Activated naive CD4-positive, alpha-beta T cell treated with anti-CD3 and anti-CD28 coated beads, Interleukin-2, amount 50 U/mL, for 24 hours (primary cell): Measurements from ENCODE around the gene CHL1.

Source experiments
- H3K27ac Mint-ChIP-seq: one replicate; pipeline ENCODE4 v1.8.0; 2021; ENCODE audit warnings: mild to moderate bottlenecking, mixed read lengths
- H3K27me3 Mint-ChIP-seq: one replicate; pipeline ENCODE4 v1.8.0; 2021; ENCODE audit warnings: mixed read lengths
- H3K36me3 Mint-ChIP-seq: one replicate; pipeline ENCODE4 v1.8.0; 2021; ENCODE audit warnings: mixed read lengths
- H3K4me1 Mint-ChIP-seq: one replicate; pipeline ENCODE4 v1.8.0; 2021; ENCODE audit warnings: mixed read lengths
- H3K4me3 Mint-ChIP-seq: one replicate; pipeline ENCODE4 v1.8.0; 2021; ENCODE audit warnings: mild to moderate bottlenecking, mixed read lengths
- H3K9me3 Mint-ChIP-seq: one replicate; pipeline ENCODE4 v1.8.0; 2021; ENCODE audit warnings: mixed read lengths

The CHL1 gene

DNA sequence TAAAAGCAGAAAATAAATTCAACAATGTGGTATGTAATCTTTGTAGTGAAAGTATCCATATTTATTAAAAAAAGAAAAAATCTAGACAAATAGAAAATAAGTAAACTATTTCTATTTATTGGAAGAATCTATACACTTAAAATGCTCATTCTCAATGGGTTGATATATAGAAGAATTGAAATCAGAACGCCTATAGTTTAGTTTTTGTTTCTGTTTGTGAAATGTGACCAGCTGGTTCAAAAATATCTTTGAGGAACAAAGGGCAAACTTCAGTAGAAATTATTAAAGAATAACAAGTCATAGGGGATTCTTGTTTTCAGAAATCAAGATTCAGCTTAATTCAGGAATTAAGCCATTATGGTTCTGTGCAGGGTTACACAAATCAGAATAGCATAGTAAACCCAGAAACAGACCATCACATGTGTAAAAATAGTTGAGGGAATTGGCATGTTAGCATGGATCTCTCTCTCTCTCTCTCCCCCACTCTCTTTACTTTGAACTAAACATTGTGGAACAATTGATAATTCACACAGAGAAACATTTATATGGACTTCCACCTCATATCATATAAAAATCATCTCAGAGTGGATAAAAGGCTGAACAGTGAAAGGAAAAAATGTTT, 134.0 kb downstream of the CHL1 start:
- Mint-ChIP-seq H3K27ac (no peak overlapping the region), H3K4me3 (no peak overlapping the region), H3K9me3 (no peaks in the 10 kb centered on the region), H3K27me3 (no peaks in the 10 kb centered on the region), H3K36me3 (no peaks in the 10 kb centered on the region), H3K4me1 (no peaks in the 10 kb centered on the region)

DNA sequence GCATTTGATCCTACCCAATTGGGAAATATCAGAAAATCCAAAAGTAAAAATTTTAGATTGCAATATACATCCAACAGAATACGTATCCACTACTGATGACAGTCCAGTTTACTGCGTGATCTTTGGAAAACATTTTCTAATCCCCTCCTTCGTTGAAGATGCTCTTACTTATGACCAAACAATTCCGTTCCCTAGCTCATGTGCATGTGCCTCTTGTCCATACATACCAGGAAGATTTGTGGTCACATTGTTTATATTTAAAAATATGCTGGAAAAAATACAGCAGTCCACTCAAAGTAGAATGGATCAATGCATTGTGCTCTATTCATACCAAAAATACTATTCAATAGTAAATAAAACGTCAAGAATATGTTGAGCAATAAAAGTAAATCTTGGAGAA, 135.3 kb downstream of the CHL1 start:
- Mint-ChIP-seq H3K27ac (no peak overlapping the region), H3K4me3 (no peak overlapping the region), H3K4me1 (no peaks in the 10 kb centered on the region), H3K9me3 (no peaks in the 10 kb centered on the region), H3K36me3 (no peaks in the 10 kb centered on the region), H3K27me3 (no peaks in the 10 kb centered on the region)

DNA sequence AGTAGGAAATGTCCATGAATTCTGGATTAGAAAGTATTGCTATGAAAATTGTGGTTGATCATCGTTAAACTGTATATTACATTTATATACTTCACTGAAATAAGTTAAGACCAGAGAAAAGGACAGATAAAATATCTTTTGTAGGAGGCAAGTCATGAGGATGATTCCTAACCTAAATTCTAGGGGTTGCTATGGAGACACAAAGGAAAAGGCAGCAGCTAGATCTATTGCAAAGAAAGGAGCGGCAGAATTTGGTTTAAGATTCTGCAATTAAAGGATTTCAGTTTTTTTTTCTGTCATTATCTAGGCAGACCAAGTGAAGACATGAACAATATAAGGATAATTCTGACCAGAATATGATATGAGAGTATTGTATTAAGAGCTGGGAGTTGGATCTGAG, 136.1 kb downstream of the CHL1 start:
- Mint-ChIP-seq H3K27me3 (no peaks in the 10 kb centered on the region), H3K27ac (no peak overlapping the region), H3K36me3 (no peaks in the 10 kb centered on the region), H3K9me3 (no peaks in the 10 kb centered on the region), H3K4me3 (no peak overlapping the region), H3K4me1 (no peaks in the 10 kb centered on the region)

DNA sequence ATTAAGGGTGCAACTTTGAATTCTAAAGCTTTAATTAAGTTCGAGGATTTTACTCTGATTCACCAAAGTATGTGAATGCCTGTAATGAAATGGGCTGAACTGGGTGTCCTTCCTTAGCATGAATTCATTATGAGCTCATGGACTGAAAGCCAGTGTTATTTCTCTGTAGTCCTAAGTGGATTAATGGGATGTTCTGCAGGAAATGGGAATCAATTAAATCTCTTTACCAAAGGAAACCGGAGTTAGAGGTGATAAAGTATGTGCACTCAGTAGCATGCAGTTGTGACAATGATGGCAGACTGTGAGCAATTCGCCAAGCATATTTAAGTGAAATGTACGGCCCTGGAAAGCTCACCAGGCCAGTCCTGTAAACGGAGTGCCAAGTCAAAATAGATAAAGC, 138.7 kb downstream of the CHL1 start:
- Mint-ChIP-seq H3K27ac (no peak overlapping the region), H3K27me3 (no peaks in the 10 kb centered on the region), H3K9me3 (no peaks in the 10 kb centered on the region), H3K4me3 (no peak overlapping the region), H3K36me3 (no peaks in the 10 kb centered on the region), H3K4me1 (no peaks in the 10 kb centered on the region)

DNA sequence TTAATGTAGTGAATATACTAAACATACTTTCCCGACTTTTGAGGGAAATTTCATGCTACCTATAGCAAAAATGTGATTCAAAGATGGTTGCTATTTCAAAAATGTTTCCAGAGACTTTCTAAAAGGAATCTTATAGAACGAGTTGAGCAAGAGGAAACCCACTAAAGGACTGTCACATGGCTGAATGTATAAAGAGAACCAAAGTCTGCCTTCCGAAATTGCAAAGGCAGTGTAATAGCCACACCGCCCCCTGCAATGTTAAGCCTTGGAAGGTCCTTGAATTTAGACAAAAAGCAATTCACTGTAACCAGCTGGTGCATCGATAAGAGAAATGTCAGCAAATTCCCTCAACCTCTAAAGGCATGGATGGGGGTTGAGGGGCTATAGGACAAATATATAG, 142.8 kb downstream of the CHL1 start:
- H3K4me3 Mint-ChIP-seq, result no peak overlapping the region
- H3K9me3 Mint-ChIP-seq, result no peaks in the 10 kb centered on the region
- no peaks in the 10 kb centered on the region for H3K27me3 Mint-ChIP-seq
- no peak overlapping the region for H3K27ac Mint-ChIP-seq
- H3K4me1 Mint-ChIP-seq, result no peaks in the 10 kb centered on the region
- no peaks in the 10 kb centered on the region for H3K36me3 Mint-ChIP-seq

DNA sequence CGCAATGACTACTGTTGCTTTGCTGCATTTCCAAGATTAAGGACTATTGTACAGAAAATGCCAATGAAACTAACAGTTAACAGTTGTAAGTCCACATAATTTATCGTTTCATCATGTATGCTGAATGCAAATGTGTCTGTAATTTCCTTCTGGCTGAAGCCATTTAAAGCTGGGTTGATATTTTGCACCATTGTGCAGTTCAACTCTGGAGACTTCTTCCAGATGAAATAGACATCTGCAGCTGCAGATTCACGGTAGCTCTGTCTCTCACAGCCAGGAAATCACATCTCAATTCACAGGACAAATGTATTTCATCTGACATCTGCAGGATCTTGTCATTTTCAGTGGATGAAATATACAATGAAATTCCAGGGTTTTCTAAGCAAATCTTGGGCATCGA, 145.4 kb downstream of the CHL1 start:
- H3K27me3 Mint-ChIP-seq, result no peaks in the 10 kb centered on the region
- no peak overlapping the region for H3K4me3 Mint-ChIP-seq
- no peaks in the 10 kb centered on the region for H3K9me3 Mint-ChIP-seq
- H3K27ac Mint-ChIP-seq, result no peak overlapping the region
- H3K36me3 Mint-ChIP-seq, result no peaks in the 10 kb centered on the region
- H3K4me1 Mint-ChIP-seq, result no peaks in the 10 kb centered on the region

DNA sequence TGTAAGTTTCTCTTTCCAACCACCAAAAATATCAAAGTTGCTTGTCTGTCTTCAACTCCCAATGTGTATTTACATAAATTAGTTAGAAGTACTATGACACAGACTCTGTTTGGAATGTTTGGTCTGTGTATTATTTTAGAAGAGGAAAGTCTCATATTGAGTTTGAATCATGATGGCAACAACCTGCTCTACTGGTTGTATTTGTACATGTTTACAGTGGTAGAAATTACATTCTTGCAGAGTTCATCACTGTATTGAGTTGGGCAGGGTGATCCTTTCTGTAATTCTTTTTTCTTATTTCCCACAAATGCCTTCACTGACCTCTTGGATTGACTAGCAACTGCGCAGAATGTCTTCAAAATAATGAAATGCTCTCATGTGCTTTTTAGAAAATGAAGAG, 149.6 kb downstream of the CHL1 start:
- H3K4me1 Mint-ChIP-seq, result no peaks in the 10 kb centered on the region
- no peaks in the 10 kb centered on the region for H3K36me3 Mint-ChIP-seq

DNA sequence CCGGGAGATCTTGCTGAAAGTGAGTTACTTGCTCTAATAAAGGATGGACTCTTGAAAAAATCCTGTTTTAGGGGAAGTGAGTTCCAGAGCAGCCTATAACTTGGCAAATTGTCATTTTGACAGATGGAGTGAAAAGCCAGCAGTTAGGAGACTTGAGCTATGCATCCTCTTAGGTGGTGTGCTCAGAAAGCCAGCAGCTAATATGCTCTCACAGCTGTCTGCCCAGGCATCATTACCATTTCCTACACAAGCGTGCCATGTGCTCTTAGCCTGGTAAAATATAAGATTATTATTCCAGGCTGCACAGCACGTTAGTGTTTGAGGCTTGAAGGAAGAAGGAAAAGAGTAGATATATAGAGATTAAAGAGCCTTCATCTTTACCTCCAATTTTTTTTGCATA, 151.0 kb downstream of the CHL1 start:
- H3K4me3 Mint-ChIP-seq, result no peak overlapping the region
- no peak overlapping the region for H3K27ac Mint-ChIP-seq
- H3K36me3 Mint-ChIP-seq, result no peaks in the 10 kb centered on the region
- H3K9me3 Mint-ChIP-seq, result no peaks in the 10 kb centered on the region
- no peaks in the 10 kb centered on the region for H3K27me3 Mint-ChIP-seq
- no peaks in the 10 kb centered on the region for H3K4me1 Mint-ChIP-seq

More for the DNA sequence above, 149.6 kb downstream of the CHL1 start:
- Mint-ChIP-seq H3K27ac (no peak overlapping the region), H3K9me3 (no peaks in the 10 kb centered on the region), H3K27me3 (no peaks in the 10 kb centered on the region), H3K4me3 (no peak overlapping the region)

DNA sequence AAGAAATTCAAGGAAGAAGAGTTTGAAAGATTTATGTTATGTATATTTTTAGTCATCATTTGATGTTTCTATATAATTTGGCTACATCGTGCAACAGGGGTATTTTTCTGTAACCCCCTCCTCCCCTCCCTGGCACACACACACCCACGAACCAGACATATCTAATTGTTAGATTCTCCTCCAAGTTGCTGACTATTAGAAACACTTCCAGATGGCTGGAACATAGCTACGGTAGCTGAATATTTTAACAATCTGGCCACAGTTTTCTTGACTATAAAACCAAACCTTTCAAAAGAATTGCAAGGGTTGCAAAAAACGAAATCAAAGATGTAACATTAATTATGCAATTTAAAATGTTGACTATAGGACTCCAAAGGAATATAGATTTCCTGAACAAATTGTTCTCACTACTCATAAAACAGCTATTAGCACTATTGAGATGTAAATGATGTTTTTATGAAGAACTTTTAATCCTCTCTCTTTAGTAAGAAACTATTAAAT, 154.4 kb downstream of the CHL1 start:
- H3K4me3 Mint-ChIP-seq, result no peak overlapping the region
- no peak overlapping the region for H3K27ac Mint-ChIP-seq
- H3K36me3 Mint-ChIP-seq, result no peaks in the 10 kb centered on the region
- no peaks in the 10 kb centered on the region for H3K4me1 Mint-ChIP-seq
- no peaks in the 10 kb centered on the region for H3K27me3 Mint-ChIP-seq
- no peaks in the 10 kb centered on the region for H3K9me3 Mint-ChIP-seq

DNA sequence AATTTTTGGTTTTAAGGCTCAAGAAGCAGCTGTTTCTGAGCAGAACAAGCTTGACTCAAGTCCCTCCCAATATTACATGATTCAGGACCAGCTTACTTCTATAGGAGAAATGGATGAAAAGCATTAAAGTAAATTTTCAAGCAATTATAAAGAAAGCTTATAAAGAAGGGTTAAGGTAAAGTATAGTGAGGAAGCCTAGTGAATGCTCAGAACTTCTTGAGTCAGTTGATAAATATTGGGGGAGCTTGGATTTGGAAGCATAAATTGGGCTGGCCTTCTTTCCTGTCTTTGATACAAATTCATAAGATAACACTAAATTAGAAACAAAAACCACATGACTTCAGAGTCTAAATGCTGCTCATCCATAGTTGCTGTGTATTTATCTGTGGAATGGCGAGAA, 156.0 kb downstream of the CHL1 start:
- Mint-ChIP-seq H3K27ac (no peak overlapping the region), H3K27me3 (no peaks in the 10 kb centered on the region), H3K9me3 (no peaks in the 10 kb centered on the region), H3K36me3 (no peaks in the 10 kb centered on the region), H3K4me3 (no peak overlapping the region), H3K4me1 (no peaks in the 10 kb centered on the region)

DNA sequence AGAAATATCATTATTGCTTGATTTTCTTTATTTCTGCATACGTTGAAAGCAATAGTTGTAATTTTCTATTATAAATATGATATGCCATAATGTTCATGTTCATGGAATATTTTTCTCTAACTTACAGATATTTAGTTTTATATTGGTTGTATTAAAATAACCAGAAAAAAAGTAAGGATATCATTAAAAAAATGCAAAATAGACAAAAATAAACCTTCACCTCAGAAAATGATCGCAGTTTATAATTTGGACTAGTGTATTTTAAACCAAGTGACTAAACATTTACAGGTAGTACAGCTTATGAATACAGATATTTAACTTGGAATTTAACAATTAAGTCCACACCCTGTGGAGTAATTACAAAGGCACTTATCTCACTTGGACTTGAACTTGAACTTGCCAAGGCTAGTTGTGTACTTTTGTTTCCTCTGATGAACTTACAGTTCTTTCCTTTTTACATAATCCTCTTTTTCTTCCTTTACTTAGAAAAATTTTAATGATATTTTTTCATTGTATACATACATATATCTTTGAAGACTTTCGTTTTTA, 156.7 kb downstream of the CHL1 start:
- Mint-ChIP-seq H3K27me3 (no peaks in the 10 kb centered on the region), H3K36me3 (no peaks in the 10 kb centered on the region), H3K4me3 (no peak overlapping the region), H3K9me3 (no peaks in the 10 kb centered on the region), H3K4me1 (no peaks in the 10 kb centered on the region), H3K27ac (no peak overlapping the region)

DNA sequence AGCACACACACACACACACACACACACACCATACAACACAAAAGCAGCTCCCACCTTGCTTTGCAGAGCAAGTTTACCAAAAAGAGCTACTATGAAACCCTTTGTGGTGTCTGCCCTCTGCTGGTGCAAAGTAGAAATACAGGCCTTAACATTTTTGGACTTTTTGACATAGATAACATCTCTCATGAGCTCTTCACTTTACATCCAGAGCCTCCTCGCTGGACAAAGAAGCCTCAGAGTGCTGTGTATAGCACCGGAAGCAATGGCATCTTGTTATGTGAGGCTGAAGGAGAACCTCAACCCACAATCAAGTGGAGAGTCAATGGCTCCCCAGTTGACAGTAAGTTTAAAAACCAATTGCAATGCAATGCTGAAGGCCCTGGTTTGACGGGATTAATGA, 157.9 kb downstream of the CHL1 start:
- Mint-ChIP-seq H3K4me1 (no peaks in the 10 kb centered on the region), H3K27ac (no peak overlapping the region)

DNA sequence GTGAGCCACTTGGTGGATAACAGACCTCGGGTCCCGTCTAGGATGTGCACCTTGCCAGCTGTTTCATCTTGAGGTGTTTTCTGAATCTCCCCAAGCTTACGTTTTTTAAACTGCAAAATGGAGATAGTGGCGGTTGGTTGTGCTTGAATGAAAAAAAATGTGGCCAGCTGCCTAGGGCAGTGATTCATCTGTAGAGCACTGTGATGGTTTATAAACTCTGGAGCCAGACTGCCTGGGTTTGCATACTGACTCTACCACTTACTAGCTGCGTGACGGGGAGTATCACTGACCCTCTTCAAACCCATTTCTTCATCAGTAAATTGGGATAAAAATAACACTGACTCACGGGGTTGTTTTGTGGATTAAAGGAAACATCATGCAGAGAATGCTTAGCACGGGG, 159.1 kb downstream of the CHL1 start:
- H3K4me3 Mint-ChIP-seq, result no peak overlapping the region
- no peaks in the 10 kb centered on the region for H3K36me3 Mint-ChIP-seq
- no peaks in the 10 kb centered on the region for H3K27me3 Mint-ChIP-seq
- no peak overlapping the region for H3K27ac Mint-ChIP-seq
- no peaks in the 10 kb centered on the region for H3K4me1 Mint-ChIP-seq
- no peaks in the 10 kb centered on the region for H3K9me3 Mint-ChIP-seq

More for the DNA sequence above, 157.9 kb downstream of the CHL1 start:
- Mint-ChIP-seq H3K9me3 (no peaks in the 10 kb centered on the region), H3K27me3 (no peaks in the 10 kb centered on the region), H3K36me3 (no peaks in the 10 kb centered on the region), H3K4me3 (no peak overlapping the region)

DNA sequence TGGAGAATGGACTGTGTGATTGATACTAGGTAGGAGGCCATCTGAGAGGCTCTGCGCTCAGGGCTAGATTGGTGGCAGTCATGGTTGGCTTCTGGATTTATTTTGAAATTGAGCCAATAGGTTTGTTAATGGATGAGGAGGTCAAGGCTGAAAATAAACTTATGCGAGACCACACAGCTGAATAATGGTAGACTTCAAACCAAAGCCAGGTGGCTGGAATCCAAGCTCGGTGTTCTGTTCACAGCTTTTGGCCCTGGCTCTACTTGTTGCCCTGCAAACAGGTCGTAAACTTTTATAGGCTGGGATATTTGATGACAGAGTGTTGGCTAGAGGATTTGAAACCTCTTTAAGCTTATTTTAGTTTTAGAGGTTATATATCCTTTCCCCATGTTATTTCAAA, 160.4 kb downstream of the CHL1 start:
- Mint-ChIP-seq H3K4me3 (no peak overlapping the region), H3K4me1 (no peaks in the 10 kb centered on the region)

DNA sequence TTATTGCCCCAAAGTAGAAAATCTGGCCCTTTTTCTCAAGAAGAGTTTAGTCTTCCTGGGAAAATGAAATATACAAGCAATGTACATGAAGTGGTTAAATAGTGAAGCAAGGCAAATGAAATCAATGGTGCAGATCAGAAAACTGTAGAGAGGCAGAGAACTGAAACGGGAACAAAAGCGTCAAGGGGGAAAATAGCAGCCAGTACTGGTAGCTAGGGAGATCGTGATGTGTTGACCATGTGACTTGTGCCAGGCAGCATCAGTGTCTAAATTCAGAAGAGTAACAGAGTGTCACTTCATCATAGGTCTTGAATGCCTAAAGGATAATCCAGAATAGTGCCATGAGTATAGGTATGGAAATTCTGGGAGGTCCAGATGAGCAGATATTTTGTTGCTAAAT, 163.1 kb downstream of the CHL1 start:
- no peaks in the 10 kb centered on the region for H3K36me3 Mint-ChIP-seq
- H3K4me3 Mint-ChIP-seq, result no peak overlapping the region
- H3K9me3 Mint-ChIP-seq, result peaks cover 6% of the 10 kb centered on the region
- H3K4me1 Mint-ChIP-seq, result no peaks in the 10 kb centered on the region
- no peak overlapping the region for H3K27ac Mint-ChIP-seq
- no peaks in the 10 kb centered on the region for H3K27me3 Mint-ChIP-seq

More for the DNA sequence above, 160.4 kb downstream of the CHL1 start:
- H3K9me3 Mint-ChIP-seq, result peaks cover 4% of the 10 kb centered on the region
- no peaks in the 10 kb centered on the region for H3K27me3 Mint-ChIP-seq
- H3K36me3 Mint-ChIP-seq, result no peaks in the 10 kb centered on the region
- no peak overlapping the region for H3K27ac Mint-ChIP-seq

DNA sequence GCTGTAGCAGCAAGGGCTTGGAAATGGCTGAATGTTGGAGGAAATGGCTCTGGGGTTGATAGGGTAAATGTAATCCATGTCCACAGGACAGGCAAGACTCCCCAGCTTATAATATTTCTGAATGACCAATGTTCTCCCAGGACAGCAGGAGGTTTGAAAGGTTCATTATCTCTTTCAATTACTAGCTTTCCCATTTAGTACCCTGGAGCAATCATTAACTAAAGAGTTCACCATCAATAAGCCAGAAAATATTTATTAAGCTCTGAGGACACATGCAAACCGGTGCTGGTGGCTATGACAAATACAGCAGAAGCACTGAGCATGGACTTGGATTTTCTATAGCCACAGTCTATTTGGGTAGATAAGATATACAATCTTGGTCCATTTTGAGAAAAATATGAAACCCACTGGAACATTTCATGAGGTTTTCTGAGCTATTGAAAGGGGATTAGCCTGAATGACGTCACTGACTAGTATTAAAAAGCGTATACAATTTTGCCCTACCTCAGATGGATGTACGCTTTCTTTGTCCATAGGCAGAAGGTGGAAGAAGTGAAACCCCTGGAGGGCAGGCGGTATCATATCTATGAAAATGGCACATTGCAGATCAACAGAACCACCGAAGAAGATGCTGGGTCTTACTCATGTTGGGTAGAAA, 166.2 kb downstream of the CHL1 start:
- H3K36me3 Mint-ChIP-seq, result no peaks in the 10 kb centered on the region

More for the DNA sequence above, 166.2 kb downstream of the CHL1 start:
- Mint-ChIP-seq H3K4me1 (no peaks in the 10 kb centered on the region), H3K4me3 (no peak overlapping the region), H3K27me3 (no peaks in the 10 kb centered on the region), H3K9me3 (peaks cover 6% of the 10 kb centered on the region), H3K27ac (no peak overlapping the region)
